Astrocyte of the hippocampus (primary cell): Measurements from ENCODE around the gene KCNIP1.
"Not testable (repeated sequence)": the region's sequence is repeated elsewhere in the genome, so short reads cannot be mapped to it uniquely, and the experiment has no call there.

Experiments used
- DNase-seq: peaks from one replicate; pipeline ENCODE4 v3.0.0; 2011; ENCODE audit warnings: low read depth, low spot score

KCNIP1 gene

DNA sequence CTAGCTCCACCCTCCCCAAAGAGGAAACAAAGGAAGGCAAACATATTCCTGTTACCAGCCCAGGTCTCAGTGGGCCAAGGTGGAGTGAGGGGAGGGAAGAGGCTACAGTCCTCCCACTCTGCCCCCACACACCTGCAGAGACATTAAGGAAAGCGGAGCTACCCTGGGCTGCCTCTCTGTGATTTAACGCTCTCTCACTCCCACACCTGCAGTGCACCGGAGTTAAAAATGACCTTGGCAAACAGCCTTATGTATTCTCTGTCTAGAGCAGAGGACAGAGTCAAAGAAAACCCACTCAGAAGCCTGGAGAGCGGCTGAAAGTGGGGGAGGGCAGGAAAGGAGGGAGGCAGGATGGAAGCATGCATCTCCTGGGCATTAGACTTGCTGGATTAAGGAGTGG is 32.7 kb downstream of the KCNIP1 start:
- DNase-seq: no peak

DNA sequence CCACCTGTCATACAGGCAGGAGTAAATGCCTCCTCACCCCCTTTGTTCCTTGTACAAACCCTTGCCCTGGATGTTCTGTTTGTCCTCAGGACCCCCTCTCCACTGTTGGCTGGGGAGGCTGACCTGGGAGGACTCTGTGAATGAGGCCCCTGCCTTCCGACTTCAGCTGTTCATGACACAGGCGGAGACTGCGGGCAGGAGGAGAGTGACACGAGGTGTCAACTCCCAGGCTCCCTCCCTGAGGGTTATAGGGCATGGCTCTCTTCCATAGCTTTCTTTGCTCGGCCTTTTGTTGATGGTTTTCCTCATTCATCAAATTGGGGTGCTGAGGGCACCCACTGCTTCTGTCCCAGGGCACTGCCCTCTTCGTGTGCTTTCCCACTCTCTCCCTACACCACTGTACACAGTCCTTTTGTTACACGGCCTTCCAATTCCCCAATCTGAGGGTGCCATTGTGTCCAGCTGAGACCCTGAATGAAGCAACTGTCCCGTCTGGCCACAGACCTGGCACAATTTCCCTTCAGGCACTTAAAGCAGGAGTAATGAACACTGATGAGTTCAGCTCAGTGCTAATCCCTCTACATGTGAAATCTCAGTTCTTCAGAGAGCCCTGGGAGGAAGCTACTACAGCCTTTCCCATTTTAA is 33.8 kb downstream of the KCNIP1 start:
- DNase-seq: no peak

DNA sequence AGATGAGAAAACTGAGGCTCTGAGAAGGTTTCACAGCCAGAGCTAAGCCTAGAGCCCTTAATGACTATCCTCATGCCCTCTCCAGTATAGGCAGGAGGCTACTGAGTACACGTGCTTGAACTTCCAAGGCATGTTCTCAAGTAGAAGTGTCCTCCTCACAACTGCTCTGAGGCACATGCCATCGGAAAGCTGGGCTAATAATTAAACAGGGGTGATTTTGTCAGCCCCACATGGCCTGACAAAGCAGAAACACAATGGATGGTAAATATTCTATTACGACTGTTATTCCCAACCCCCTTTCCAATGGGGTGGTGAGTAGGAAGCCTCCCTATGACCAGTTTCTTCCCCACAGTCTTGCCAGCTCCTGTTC is 34.3 kb downstream of the KCNIP1 start:
- DNase-seq: no peak

DNA sequence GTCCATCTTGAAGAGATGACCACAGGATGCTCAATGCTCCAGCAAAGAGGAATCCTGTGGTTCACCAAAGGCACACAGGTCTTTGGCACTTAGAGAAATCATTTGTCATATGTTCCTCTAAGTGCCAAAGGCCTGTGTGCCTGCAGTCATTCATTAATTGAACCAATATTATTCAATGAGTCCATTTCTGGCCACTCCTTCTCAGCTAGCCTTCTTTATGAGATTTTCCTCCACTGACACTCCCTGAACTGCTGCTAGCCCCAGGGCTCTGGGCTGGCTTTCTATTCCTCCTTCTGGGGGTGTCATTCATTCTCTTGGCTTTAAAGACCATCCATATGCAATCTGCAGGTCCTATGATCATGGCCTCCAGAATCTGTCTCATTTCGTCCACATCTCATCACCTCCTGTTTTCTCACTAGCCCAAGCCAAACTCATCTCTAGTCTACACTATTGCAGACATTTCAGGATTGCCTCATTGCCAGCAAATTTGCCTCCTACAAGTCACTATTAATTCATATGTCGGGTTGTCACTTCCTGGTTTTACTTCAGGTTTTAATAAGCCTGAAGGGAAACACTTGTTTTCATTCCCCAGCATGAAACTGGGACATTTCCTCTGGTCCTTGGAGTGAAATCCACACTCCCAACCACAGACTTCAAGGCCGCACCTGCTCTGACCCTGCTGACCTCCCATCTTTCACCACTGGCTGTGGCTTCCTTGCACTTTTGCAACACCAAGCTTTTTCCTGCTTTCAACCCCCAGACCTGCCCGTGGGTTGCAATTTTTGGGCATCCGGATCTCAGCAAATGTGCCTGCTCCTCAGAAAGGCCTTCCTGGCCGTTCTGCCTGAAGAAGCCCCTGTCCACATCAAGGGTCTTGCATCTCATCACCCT is 35.1 kb downstream of the KCNIP1 start:
- no peak for DNase-seq

DNA sequence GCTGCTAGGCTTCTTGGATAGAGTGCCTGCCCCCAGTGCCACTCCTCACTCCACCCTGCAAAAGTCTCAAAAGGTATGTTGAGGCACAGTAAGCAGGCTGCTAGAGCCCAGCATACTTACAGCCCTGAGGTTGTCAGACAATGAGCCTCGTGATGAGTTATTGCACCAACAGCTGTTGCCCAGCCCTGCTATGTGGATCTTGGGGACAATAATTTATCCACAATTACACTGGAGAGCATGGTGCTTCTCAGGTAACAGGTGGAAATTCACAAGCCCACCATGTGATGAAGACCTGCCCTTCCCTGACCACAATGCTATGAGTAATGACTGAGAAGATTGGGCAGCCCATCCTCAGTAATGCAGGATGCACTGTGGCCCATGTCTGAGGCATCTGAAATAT is 36.5 kb downstream of the KCNIP1 start:
- DNase-seq: no peak

DNA sequence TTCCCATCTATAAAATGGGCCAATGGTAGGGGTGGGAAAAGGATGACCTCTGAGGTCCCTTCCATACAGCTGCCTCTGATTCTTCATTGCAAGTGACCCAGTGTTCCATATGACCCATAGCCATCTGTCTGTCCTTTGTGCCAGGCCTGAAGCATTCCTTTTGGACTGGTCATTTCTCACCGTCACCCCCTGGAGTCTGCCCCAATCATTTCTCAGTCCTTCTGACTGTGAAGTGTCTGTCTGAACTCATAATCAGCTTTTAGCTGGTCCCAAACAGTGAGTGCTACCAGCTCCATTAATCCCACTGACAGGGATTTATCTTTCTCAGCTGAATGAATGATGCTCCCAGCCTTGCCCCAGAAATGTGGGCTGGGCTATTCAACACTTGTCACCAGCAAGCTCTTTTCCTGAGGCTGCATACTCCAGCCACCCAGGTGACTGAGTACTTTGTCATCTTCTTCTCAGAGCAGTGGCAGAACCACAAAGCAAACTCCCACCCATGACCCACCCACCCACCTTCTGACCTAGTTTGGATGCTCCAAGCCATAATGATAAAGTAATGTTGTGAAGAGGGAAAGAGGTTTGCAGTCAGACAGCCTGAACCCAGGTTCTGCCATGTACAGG is 37.4 kb downstream of the KCNIP1 start:
- no peak for DNase-seq

DNA sequence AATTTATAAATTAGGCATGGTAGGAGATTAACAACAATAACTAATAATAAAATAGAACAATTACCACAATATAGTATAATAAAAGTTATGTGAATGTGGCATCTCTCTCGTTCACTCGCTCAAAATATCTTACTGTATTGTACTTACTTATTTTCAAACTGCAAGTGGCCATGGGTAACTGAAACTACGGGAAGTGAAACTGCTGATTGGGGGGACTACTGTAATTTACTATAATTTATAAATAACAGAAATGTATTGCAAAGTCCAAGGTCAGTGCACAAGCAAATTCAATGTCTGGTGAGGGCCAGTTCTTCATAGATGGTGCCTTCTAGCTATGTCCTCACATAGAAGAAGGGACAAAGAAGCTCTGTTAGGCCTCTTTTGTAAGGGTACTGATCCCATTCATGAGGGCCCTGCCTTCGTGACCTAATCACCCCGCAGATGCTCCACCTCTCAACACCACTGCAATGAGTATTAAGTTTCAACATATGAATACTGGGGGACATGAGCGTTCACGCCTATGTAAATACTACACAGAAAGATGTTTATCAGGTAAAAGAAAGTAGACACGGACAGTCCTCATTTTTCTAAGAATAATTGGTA is 39.0 kb downstream of the KCNIP1 start:
- DNase-seq: no peak

DNA sequence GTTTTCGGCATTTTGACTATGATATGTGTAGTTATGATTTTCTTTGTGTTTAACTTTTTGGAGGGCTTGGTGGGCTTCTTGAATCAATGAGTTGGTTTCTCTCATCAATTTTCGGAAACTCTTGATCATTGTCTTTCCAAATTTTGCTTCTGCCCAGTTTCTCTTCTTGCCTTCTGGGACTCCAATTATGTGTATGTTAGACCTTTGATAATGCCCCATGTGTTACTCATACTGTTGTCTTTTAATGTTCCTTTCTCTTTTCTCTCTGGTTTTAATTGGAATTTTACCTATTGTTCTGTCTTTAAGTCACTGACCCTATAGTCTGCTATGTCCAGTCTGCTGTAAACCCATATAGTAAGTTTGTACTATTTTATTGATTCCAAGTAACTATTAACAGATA is 41.5 kb downstream of the KCNIP1 start:
- no peak for DNase-seq

DNA sequence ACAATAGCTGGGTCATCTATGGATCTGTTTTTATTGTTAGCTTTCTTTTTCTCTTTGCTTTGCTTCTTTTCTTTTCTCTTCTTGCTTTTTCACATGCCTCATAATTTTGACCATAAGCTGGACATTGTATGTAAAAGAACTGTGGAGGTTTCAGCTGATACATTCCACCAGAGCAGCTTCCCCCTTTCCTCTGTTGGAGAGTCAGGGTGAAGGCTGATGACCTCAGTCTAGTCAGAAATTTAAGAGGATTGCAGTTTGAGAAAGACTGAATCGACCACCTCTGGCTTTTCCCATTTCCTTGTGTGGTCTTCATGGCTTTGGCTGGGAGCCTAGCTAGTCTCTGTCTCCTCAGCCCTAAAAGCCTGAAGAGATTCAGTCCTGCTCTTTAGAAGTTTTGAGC is 42.0 kb downstream of the KCNIP1 start:
- no peak for DNase-seq

DNA sequence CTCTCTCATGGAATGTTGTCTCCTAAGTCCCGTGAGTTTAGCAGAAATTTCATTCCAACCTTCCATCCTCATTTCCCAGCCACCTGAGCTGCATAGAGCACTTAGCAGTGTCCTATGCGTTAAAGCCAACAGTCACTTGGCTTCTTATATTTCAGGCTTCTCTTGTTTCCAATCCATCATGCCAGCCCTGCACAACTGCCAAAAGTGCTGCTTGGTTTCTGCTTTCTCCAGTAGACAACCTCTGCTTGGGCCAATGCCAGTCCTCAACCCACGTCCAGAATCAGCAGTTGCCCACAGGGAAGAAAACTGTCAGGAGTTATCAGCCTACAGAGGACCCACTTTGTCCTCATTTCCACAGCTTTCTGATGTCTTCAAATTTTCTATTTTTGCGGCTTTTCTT is 42.5 kb downstream of the KCNIP1 start:
- no peak for DNase-seq

DNA sequence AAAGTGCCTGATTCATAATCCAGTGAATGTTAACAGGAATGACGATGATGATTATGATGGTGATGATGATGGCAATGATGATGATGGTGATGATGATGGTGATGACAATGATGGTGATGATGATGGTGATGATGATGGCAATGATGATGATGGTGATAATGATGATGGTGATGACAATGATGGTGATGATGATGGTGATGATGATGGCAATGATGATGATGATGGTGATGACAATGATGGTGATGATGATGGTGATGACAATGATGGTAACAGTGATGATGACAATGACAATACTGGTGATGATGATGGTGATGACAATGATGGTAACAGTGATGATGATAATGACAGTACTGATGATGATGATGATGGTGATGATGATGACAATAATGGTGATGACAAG is 46.6 kb downstream of the KCNIP1 start:
- DNase-seq: not testable (repeated sequence)

DNA sequence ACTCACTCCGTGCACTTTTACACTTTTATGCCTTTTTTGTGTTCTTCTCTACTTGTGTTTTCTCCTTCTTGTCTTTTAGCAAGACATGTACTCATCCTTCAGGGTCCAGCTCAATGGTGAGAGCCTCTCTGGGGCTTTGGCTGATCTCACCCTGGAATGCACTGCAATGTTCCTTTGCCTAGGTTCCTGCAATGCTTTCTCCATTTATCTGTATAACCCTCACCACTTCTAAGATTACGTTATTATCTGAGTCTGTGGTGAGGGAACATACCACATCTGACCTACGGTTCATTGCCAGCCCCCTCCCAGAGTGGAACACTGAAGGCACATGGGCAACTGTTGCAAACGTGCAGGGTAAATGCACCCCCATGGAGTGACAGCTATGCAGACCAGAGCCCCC is 47.3 kb downstream of the KCNIP1 start:
- peak; percentile 44 for DNase-seq

DNA sequence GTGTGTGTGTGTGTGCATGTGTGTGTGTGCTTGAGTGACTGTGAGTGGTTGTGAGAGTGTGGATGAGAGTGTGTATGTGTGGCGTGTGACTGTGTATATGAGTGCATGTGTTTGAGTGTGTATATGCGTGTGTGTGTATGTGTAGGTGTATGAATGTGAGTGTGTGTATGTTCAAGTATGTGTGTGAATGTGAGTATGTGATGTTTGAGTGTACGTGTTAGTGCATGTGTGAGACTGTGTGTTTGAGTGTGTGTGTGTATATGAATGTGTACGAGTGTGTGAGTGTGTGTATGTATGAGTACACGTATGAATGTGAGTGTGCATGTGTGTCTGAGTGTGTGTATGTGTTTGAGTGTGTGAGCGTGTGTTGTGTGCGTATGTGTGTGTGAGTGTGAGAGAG is 47.8 kb downstream of the KCNIP1 start:
- no peak for DNase-seq

DNA sequence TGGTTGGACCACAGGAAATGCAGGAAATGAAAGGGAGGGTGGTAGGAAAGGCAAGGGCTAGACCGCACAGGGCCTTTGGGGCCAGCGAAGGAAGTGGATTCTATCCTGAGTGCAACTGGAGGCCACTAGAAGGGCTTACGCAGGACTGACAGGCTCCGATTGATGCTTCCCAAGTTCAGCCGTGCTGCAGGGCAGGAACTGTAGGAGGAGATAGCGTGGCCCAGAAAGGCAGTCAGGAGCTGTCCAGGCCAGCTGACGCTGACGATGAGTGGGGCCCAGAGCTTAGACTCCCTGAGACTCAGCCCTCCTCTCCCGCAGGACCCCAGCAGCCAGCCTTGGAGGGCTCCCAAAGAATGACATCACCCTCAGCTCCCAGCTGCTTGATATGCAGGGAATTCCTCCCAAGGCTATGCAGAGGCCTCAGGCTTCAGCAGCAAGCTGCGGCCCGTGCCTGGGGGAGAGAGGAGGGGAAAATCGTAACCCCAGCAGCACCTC is 48.8 kb downstream of the KCNIP1 start:
- peak; percentile 98 for DNase-seq

DNA sequence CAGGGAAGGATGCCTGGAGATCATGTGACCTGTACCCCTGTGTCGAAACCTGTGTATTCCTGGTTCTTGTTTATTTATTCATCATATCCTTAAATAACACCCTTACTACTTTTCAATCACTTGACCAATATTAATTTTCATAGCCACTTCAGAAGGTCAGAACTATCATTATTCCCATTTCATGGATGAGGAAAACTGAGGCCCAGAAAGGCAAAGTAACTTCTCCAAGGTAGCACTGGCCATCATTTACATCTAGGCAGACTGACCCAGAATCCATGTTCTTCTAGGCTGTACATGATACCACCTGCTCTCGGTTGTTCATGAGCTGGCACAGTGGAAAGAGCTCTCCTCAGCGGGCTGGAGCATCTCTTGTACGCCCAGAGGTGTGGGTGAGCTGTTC is 49.4 kb downstream of the KCNIP1 start:
- no peak for DNase-seq

DNA sequence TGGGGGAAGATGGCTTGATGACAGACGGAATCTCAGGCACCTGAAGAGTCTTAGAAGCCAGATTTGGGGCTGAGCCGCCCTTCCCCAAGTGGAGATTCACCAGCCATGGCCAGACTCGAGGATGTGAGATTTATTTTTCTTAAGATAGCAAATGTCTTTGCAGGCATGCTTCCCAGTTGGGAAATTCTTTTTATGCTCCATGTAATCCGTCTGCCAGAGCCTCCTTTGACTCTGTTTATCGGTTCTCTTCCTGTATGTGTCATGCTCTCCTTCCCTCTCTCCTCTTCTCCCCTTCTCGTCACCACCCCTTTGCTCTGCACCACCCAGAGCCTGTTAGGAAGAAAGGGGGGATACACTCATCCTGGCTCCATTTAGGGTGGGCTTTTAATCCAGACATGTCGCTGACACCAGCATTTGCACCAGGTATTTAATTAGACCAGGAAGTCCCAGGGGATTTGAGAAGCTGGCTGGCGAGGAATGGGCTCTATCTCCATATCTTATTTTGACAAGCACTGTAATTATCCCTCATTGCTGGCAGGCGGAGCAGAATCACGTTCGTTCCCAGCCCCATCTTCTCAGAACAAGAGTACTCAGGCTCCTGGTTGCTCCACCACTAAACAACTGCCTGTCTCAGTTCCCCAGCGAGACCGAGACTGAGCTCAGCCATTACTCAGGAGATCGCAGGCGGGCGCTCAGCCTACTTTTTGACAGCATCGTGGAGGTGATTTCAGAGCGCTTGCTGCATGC is 50.9 kb downstream of the KCNIP1 start:
- no peak for DNase-seq

DNA sequence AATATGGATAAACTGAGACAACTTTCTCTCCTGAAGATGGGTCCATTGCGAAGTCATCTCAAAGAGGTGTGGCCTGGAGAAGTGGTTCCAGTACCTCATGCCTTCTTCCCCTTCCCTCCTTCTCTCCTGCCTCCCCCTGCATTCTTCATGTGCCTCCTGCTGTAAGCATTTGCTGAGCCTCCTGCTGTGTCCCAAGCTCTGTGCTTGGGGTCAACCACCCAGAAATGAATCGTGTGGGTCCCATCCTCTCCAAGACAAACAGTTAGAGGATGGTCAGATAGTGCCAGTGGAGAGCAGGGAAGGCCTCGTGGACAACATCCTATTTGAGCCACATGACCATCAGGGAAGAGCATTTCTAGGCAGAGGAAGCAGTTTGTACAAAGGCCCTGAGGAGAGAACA is 53.5 kb downstream of the KCNIP1 start:
- no peak for DNase-seq

DNA sequence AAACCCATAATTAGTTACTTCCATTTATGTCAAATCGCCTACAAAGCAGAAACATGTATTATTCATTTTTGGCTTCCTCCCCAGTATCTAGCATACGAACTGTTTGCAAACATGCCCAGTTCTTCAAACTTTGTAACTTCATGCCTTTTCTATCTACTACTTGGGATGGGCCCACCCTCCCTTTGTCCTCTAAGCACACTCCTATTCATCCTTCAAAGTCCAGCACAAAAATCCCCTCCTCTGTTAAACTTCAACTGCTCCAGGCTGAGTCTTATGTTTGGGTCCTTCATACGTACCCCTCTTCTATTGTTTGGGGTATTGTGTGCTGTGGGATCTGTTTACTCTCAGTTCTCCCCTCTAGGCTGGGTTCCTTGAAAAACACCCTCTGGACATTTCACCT is 55.5 kb downstream of the KCNIP1 start:
- DNase-seq: no peak

DNA sequence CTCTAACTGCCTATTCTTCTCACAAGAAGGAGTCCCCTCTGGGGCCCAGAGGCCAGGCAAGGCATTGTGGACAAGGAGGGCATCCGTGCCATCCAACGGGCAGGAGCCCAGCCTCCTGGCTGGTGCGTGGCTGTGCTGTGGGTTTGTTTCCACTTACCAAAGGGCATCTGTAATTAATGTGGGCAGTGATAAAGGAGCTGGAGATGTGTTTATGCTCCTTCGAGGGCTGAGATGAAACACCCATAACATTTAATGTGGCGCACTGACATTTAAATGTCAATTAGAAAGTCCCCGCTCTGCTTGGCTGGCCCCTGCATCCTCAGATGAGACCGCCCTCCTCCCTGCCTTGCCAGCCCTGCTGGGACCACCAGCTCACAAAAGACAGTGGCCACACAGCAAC is 57.1 kb downstream of the KCNIP1 start:
- DNase-seq: no peak

DNA sequence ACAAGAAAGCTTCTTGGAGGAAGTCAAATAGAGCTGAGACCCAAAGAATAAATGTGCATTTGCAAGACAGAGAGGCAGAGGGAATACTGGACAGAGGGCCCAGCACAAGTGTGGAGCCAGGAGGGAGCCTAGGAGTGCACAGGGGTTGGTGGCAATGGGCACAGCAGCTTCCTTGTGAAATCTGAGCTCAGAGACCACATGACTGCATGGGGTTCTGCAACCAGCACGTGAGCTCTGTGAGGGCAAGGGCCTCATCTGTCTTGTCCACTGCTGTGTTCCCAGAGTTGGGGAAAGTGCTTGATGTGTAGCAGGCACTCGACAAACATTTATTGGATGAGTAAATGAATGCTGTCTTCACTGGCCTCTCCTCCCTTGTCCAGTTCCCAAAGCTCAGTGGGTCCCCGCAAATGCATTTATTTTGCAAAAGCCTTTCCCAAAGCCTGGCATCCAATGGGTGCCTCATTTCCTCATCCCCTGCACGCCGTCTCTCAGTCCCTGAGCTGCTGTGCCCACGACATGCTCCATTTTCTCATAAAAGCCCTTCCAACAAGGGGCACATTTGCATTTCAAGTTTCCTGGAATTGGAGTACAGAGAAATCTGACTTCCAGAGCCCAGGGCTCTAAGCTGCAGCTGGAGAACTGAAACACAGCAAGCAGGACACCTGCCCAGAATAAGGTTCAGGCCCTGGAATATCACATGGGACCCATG is 58.5 kb downstream of the KCNIP1 start:
- DNase-seq: no peak

DNA sequence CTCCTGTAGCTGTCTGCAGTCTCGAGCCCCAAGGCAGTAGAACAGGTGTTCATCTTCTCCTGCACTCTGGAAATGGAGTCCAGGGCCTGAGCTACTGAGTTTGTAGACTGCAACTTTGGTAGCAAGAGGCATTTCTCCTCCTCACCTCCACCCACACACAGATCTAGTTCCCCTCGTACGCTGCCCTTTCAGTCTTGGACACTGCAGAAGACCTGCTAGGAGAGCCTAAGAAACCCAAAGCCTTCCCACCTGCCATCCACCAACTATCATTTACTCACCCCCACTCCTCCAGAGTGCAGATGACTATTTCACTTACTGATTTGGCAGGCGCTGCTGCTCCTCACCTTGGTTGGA is 59.0 kb downstream of the KCNIP1 start:
- DNase-seq: no peak
